H1 (cell line): Measurements from ENCODE around the gene TOR1AIP1. TPM values are rescaled to one million over a fixed set of nuclear protein-coding genes. Genes with fewer than 3 reads are reported as not detected.

Experiments used
- CTCF ChIA-PET: fragments of 300-600 bp; sonication (Branson Sonifier 250); formaldehyde crosslinking; loops from one replicate; lab custom pipeline; 2021; ENCODE audit not compliant: partially characterized antibody; lab: Charles Lee
- POLR2A ChIA-PET: fragments of 300-600 bp; sonication (Branson Sonifier 250); formaldehyde crosslinking; loops from one replicate; lab custom pipeline; 2021; ENCODE audit warnings: inconsistent platforms; ENCODE audit not compliant: partially characterized antibody; lab: Charles Lee
- DNase-seq, 2 experiments: peaks; one replicate each; pipeline versions ENCODE4 v3.0.0 to v3.0.0-alpha.2; 2010 to 2022; ENCODE audit warnings: low spot score in 2 of 2, low read depth in 1 of 2, mixed read lengths in 1 of 2
- FAIRE-seq: peaks from 2 replicates; lab custom pipeline; 2011; peaks lifted over from hg19 to GRCh38; lab: Jason Lieb, UNC
- H2AFZ ChIP-seq: 2 replicates; pipeline ENCODE4 v1.8.1; 2012; ENCODE audit warnings: low read length, inconsistent platforms
- H2AK5ac ChIP-seq: 2 replicates; pipeline ENCODE4 v1.6.1; 2013; ENCODE audit warnings: low read depth, low read length
- H2BK120ac ChIP-seq: replicated peaks from 2 replicates; pipeline ENCODE3; 2013; ENCODE audit warnings: low read depth, low read length, inconsistent platforms
- H2BK12ac ChIP-seq: 2 replicates; pipeline ENCODE4 v1.6.1; 2013; ENCODE audit warnings: low read depth, low read length
- H2BK15ac ChIP-seq: 2 replicates; pipeline ENCODE4 v1.6.1; 2013; ENCODE audit warnings: low read length
- H2BK20ac ChIP-seq: 2 replicates; pipeline ENCODE4 v1.6.1; 2013; ENCODE audit warnings: low read length
- H2BK5ac ChIP-seq: 2 replicates; pipeline ENCODE4 v1.6.1; 2013; ENCODE audit warnings: low read depth, low read length
- H3K14ac ChIP-seq: 2 replicates; pipeline ENCODE4 v1.6.1; 2013; ENCODE audit warnings: inconsistent platforms; ENCODE audit not compliant: insufficient read length
- H3K18ac ChIP-seq: 2 replicates; pipeline ENCODE4 v1.6.1; 2013; ENCODE audit warnings: low read length; ENCODE audit errors: extremely low read depth
- H3K23ac ChIP-seq: 2 replicates; pipeline ENCODE4 v1.6.1; 2013; ENCODE audit warnings: inconsistent platforms; ENCODE audit not compliant: insufficient read length
- H3K23me2 ChIP-seq: 2 replicates; pipeline ENCODE4 v1.6.1; 2013; ENCODE audit warnings: low read depth, low read length
- H3K27ac ChIP-seq: 2 replicates; pipeline ENCODE4 v1.6.1; 2011; ENCODE audit warnings: low read depth, low read length, inconsistent platforms
- H3K27me3 ChIP-seq, 4 experiments: replicated peaks in 1 of 4; 1 replicate in 1 of 4; 2 replicates in 3 of 4; pipeline versions ENCODE4 v1.6.1 to v1.8.1; 2011 to 2013; ENCODE audit warnings: low read length in 3 of 4, mild to moderate bottlenecking in 3 of 4, inconsistent platforms in 2 of 4, mixed read lengths in 2 of 4, moderate library complexity in 1 of 4; ENCODE audit not compliant: control insufficient read depth in 3 of 4, insufficient read depth in 3 of 4; ENCODE audit errors: extremely low read depth in 1 of 4
- H3K36me3 ChIP-seq, 4 experiments: 2 replicates each; pipeline versions ENCODE4 v1.6.1 to v1.8.1; 2011 to 2013; ENCODE audit warnings: mild to moderate bottlenecking in 4 of 4, low read length in 3 of 4, moderate library complexity in 2 of 4, control low read depth in 1 of 4, inconsistent platforms in 1 of 4; ENCODE audit not compliant: insufficient read depth in 4 of 4, control insufficient read depth in 2 of 4
- H3K4ac ChIP-seq: replicated peaks from 2 replicates; pipeline ENCODE3; 2013; ENCODE audit warnings: low read length, low read depth, mixed read lengths, inconsistent platforms; ENCODE audit not compliant: insufficient read length
- H3K4me1 ChIP-seq, 4 experiments: replicated peaks in 1 of 4; 1 replicate in 1 of 4; 2 replicates in 3 of 4; pipeline versions ENCODE4 v1.6.1 to v1.8.1; 2011 to 2013; ENCODE audit warnings: low read length in 3 of 4, inconsistent platforms in 2 of 4, mixed read lengths in 1 of 4; ENCODE audit not compliant: insufficient read depth in 4 of 4, control insufficient read depth in 3 of 4
- H3K4me2 ChIP-seq, 2 experiments: 2 replicates each; pipeline versions ENCODE4 v1.6.1 to v1.8.1; 2011 to 2013; ENCODE audit warnings: low read depth in 2 of 2, low read length in 2 of 2, control low read depth in 1 of 2, inconsistent platforms in 1 of 2, mild to moderate bottlenecking in 1 of 2; ENCODE audit not compliant: insufficient read depth in 1 of 2
- H3K4me3 ChIP-seq, 4 experiments: fragments of 200-600, 300-600 bp in 1 of 4; sonication (generic), shearing (Covaris generic), sonication (Bioruptor Twin) in 1 of 4; 2 replicates each; pipeline versions ENCODE4 v1.5.1 to v1.8.1; 2011 to 2016; ENCODE audit warnings: low read length in 4 of 4, low read depth in 3 of 4, control low read depth in 2 of 4, inconsistent platforms in 2 of 4, mild to moderate bottlenecking in 2 of 4, mixed read lengths in 1 of 4, moderate library complexity in 1 of 4; ENCODE audit not compliant: insufficient read depth in 2 of 4; ENCODE audit errors: extremely low read depth in 1 of 4
- H3K56ac ChIP-seq: replicated peaks from 2 replicates; pipeline ENCODE3; 2013; ENCODE audit warnings: low read depth, mild to moderate bottlenecking, mixed read lengths, low read length, inconsistent platforms; ENCODE audit not compliant: insufficient read length
- H3K79me1 ChIP-seq: 2 replicates; pipeline ENCODE4 v1.6.1; 2013; ENCODE audit warnings: low read depth, low read length, control low read depth
- H3K79me2 ChIP-seq, 2 experiments: 2 replicates each; pipeline versions ENCODE4 v1.6.1 to v1.8.1; 2012 to 2013; ENCODE audit warnings: low read length in 2 of 2, mild to moderate bottlenecking in 2 of 2, inconsistent platforms in 1 of 2; ENCODE audit not compliant: insufficient read depth in 2 of 2, control insufficient read depth in 1 of 2
- H3K9ac ChIP-seq, 4 experiments: replicated peaks in 1 of 4; 1 replicate in 1 of 4; 2 replicates in 3 of 4; pipeline versions ENCODE4 v1.6.1 to v1.8.1; 2011 to 2013; ENCODE audit warnings: low read depth in 3 of 4, low read length in 3 of 4, control low read depth in 2 of 4, mild to moderate bottlenecking in 2 of 4, moderate library complexity in 2 of 4, inconsistent platforms in 1 of 4; ENCODE audit errors: extremely low read depth in 1 of 4
- H3K9me3 ChIP-seq, 2 experiments: 2 replicates each; pipeline versions ENCODE4 v1.6.1 to v1.8.1; 2012 to 2013; ENCODE audit warnings: mild to moderate bottlenecking in 2 of 2, moderate library complexity in 2 of 2, control low read depth in 1 of 2, inconsistent platforms in 1 of 2, low read depth in 1 of 2, low read length in 1 of 2, mixed read lengths in 1 of 2; ENCODE audit not compliant: insufficient read depth in 2 of 2
- H4K20me1 ChIP-seq, 2 experiments: replicated peaks in 1 of 2; 2 replicates each; pipeline versions ENCODE3 to v1.8.1; 2011 to 2013; ENCODE audit warnings: inconsistent platforms in 2 of 2, low read length in 2 of 2, mild to moderate bottlenecking in 1 of 2; ENCODE audit not compliant: insufficient read depth in 2 of 2, control insufficient read depth in 1 of 2
- H4K5ac ChIP-seq: 2 replicates; pipeline ENCODE4 v1.6.1; 2013; ENCODE audit warnings: low read length, low read depth, mixed read lengths, inconsistent platforms; ENCODE audit not compliant: insufficient read length
- H4K8ac ChIP-seq: 2 replicates; pipeline ENCODE4 v1.8.0; 2013; ENCODE audit warnings: mild to moderate bottlenecking, moderate library complexity, low read length, inconsistent platforms; ENCODE audit not compliant: insufficient read depth; ENCODE audit errors: extremely low read depth
- H4K91ac ChIP-seq: replicated peaks from 2 replicates; pipeline ENCODE3; 2013; ENCODE audit warnings: low read length, mixed read lengths, inconsistent platforms; ENCODE audit not compliant: insufficient read length
- BRCA1 ChIP-seq: IDR thresholded peaks from 2 replicates; pipeline ENCODE4 v1.6.1; 2012; ENCODE audit warnings: low read depth, low read length, improper control_type of control experiment
- KDM1A ChIP-seq: fragments of 200-600, 300-600 bp; sonication (generic); IDR thresholded peaks from 2 replicates; pipeline ENCODE4 v1.7.1; 2016; ENCODE audit warnings: mild to moderate bottlenecking, low read length, borderline replicate concordance
- RBBP5 ChIP-seq: IDR thresholded peaks from 2 replicates; pipeline ENCODE4 v1.7.1; 2012; ENCODE audit warnings: low read depth, mild to moderate bottlenecking, inconsistent platforms, low read length, moderate library complexity, borderline replicate concordance
- RXRA ChIP-seq: IDR thresholded peaks from 2 replicates; pipeline ENCODE4 v1.6.1; 2011; ENCODE audit warnings: low read depth, mild to moderate bottlenecking, low read length, moderate library complexity; ENCODE audit not compliant: insufficient read depth
- TAF1 ChIP-seq: IDR thresholded peaks from 2 replicates; pipeline ENCODE4 v1.6.1; 2011; ENCODE audit warnings: mild to moderate bottlenecking, low read depth, low read length
- TAF7 ChIP-seq: optimal IDR thresholded peaks from 2 replicates; pipeline ENCODE3; 2011; ENCODE audit warnings: low read depth, mild to moderate bottlenecking, inconsistent platforms, low read length, moderate library complexity, borderline replicate concordance
- USF2 ChIP-seq: IDR thresholded peaks from 2 replicates; pipeline ENCODE4 v1.6.1; 2011; ENCODE audit warnings: low read length, improper control_type of control experiment
- WGBS, 2 experiments: shearing (Covaris generic) in 1 of 2; methylation state at CpG; one replicate each; pipeline versions ENCODE4 v1.1.6 to v1.1.7; 2013 to 2015; ENCODE audit warnings: low lambda C conversion rate in 2 of 2, mixed read lengths in 2 of 2, inconsistent platforms in 1 of 2, low coverage in 1 of 2, missing lambda C conversion rate in 1 of 2; ENCODE audit not compliant: insufficient replicate concordance in 2 of 2, insufficient coverage in 1 of 2, insufficient read length in 1 of 2; ENCODE audit errors: extremely low coverage in 1 of 2, missing lambda C conversion rate in 1 of 2; 5-methylcytosine and 5-hydroxymethylcytosine counted together
- polyA plus RNA-seq, 7 experiments: library from polyadenylated mRNA; depleted of rRNA in 3 of 7; stranded (reverse) in 5 of 7; unstranded in 2 of 7; fragments of >200 nt in 5 of 7; fragments of 200-250 nt in 2 of 7; gene quantifications; 1 replicate in 5 of 7; 2 replicates in 1 of 7; 4 replicates in 1 of 7; pipeline versions ENCODE4 v1.2.1 to v1.2.3, GENCODE V29; 2011 to 2013; ENCODE audit warnings: missing spikeins in 2 of 7, mixed read lengths in 2 of 7
- total RNA-seq: library from RNA; stranded (reverse); fragmentation: NEBNext Ultra II Directional; extraction: Animal tissue kit (Norgen Biotek cat#: 25700); gene quantifications from 2 replicates; pipeline ENCODE4 v1.2.1, GENCODE V29; 2021

TOR1AIP1 gene
- total and polyA plus RNA-seq, 2 of the 8 experiments (the other 6 are each of a cell fraction or from before 2014, with no cell fraction given), result 5.7 to 22.8 TPM

- H3K4me1 ChIP-seq, result peaks cover 0 to 3% (median 0%) of the 10 kb centered on the region in 4 experiments; a peak in 1 of 7 replicates
- ChIA-PET POLR2A (interaction anchor here (1.0 kb wide), 1 partner anchor 74 kb away, joined by 4 read pairs; no protein-coding TSS in a partner anchor), CTCF (interaction anchor here (0.6 kb wide), 1 partner anchor 74 kb away, joined by 3 read pairs; no protein-coding TSS in a partner anchor)
- TF ChIP-seq RBBP5 (no peak), TAF1 (no peak), BRCA1 (no peak), TAF7 (no peak), KDM1A (no peak), RXRA (no peak), USF2 (no peak)
Measured at GRCh38 chr1:179879797-179880196, 2.3 kb upstream of the TOR1AIP1 start.

More at GRCh38 chr1:179879797-179880196, 2.3 kb upstream of the TOR1AIP1 start:
- no peak overlapping the region for H4K91ac ChIP-seq
- no peak overlapping the region for H2AFZ ChIP-seq
- H3K79me2 ChIP-seq, result peaks cover 0 to 34% of the 10 kb centered on the region in 2 experiments; a peak in 2 of 4 replicates
- no peak overlapping the region for H3K18ac ChIP-seq
- H3K27me3 ChIP-seq, result no peaks in the 10 kb centered on the region
- H3K56ac ChIP-seq, result no peak overlapping the region
- no peak overlapping the region for H3K27ac ChIP-seq
- peaks cover 0 to 2% of the 10 kb centered on the region in 2 experiments for H4K20me1 ChIP-seq
- H3K4me3 ChIP-seq, result no peak overlapping the region
- H3K4me2 ChIP-seq, result no peak overlapping the region
- H3K14ac ChIP-seq, result no peak overlapping the region
- WGBS, 2 experiments, result 90% methylated on average over 2 of the region's 2 CpGs; no CpG with 5 or more reads in 1 of the 2 experiments
- H2BK5ac ChIP-seq, result no peak overlapping the region
- no peak overlapping the region for H2BK20ac ChIP-seq
- H3K36me3 ChIP-seq, result peaks cover 0 to 5% (median under 1%) of the 10 kb centered on the region in 4 experiments; a peak in 2 of 8 replicates
- DNase-seq, result no peak
- no peak overlapping the region for H2AK5ac ChIP-seq
- FAIRE-seq, result no peak
- no peak overlapping the region for H2BK12ac ChIP-seq
- no peak overlapping the region for H2BK15ac ChIP-seq
- H3K9ac ChIP-seq, result peak overlapping the region in 1 of 4 experiments; percentile 9; a peak in 1 of 7 replicates
- H3K4ac ChIP-seq, result no peak overlapping the region
- peaks cover 12% of the 10 kb centered on the region for H3K23me2 ChIP-seq
- H2BK120ac ChIP-seq, result no peak overlapping the region
- H3K9me3 ChIP-seq, result no peaks in the 10 kb centered on the region
- no peak overlapping the region for H4K5ac ChIP-seq
- H4K8ac ChIP-seq, result no peak overlapping the region
- H3K23ac ChIP-seq, result no peak overlapping the region
- H3K79me1 ChIP-seq, result 0 out of 2 replicates have a peak, but pooled peaks cover 3% of the 10 kb centered on the region
